T-cell (primary cell): ENCODE measurements around the gene ZNF227. TPM values are rescaled to one million over a fixed set of nuclear protein-coding genes. Genes with fewer than 3 reads are reported as not detected.

ENCODE experiments used
- ATAC-seq, 4 experiments: fragments of 200-7000 bp in 3 of 4; fragments of 150-1000 bp in 1 of 4; cut with Tn5 transposase; replicated peaks in 1 of 4; 1 replicate in 3 of 4; 2 replicates in 1 of 4; pipeline ENCODE4 v1.10.0; 2021; ENCODE audit warnings: moderate library complexity in 3 of 4, mild to moderate bottlenecking in 2 of 4, moderate number of reproducible peaks in 1 of 4
- CTCF ChIA-PET, 2 donors: fragments of 300-600 bp; sonication (Branson Sonifier 250); formaldehyde crosslinking; loops; one replicate each; lab custom pipeline; 2022; ENCODE audit warnings: antibody characterized with exemption in 2 of 2; lab: Charles Lee
- POLR2A ChIA-PET, 2 donors: fragments of 300-600 bp; sonication (Branson Sonifier 250); formaldehyde crosslinking; loops; one replicate each; lab custom pipeline; 2022; ENCODE audit warnings: antibody characterized with exemption in 2 of 2; lab: Charles Lee
- DNase-seq, 35 experiments: peaks; one replicate each; pipeline versions ENCODE4 v3.0.0 to v3.0.0-alpha.2; 2013 to 2023
- H3K27ac ChIP-seq: one replicate; pipeline ENCODE4 v1.5.1; 2013; ENCODE audit warnings: low read length
- H3K27me3 ChIP-seq, 2 experiments: replicated peaks in 1 of 2; 1 replicate in 1 of 2; 2 replicates in 1 of 2; pipeline versions ENCODE4 v1.6.1 to v1.7.0; 2013; ENCODE audit warnings: low read length in 1 of 2, mixed read lengths in 1 of 2; ENCODE audit not compliant: control insufficient read depth in 2 of 2, insufficient read depth in 2 of 2; ENCODE audit errors: extremely low read depth in 1 of 2
- H3K36me3 ChIP-seq, 2 donors: 1 replicate in 1 of 2; 2 replicates in 1 of 2; pipeline versions ENCODE4 v1.6.1 to v1.7.0; 2013; ENCODE audit warnings: low read length in 1 of 2; ENCODE audit not compliant: control insufficient read depth in 2 of 2, insufficient read depth in 1 of 2; ENCODE audit errors: extremely low read depth in 1 of 2
- H3K4me1 ChIP-seq, 2 experiments: 1 replicate in 1 of 2; 2 replicates in 1 of 2; pipeline versions ENCODE4 v1.6.1 to v1.7.0; 2013; ENCODE audit warnings: low read length in 2 of 2, mixed read lengths in 1 of 2; ENCODE audit not compliant: insufficient read depth in 2 of 2, control insufficient read depth in 1 of 2; ENCODE audit errors: extremely low read depth in 1 of 2
- H3K4me3 ChIP-seq, 2 donors: 1 replicate in 1 of 2; 2 replicates in 1 of 2; pipeline versions ENCODE4 v1.5.1 to v1.7.0; 2013; ENCODE audit warnings: mild to moderate bottlenecking in 2 of 2, low read length in 1 of 2, moderate library complexity in 1 of 2; ENCODE audit not compliant: control insufficient read depth in 1 of 2; ENCODE audit errors: extremely low read depth in 1 of 2
- H3K9me3 ChIP-seq: 2 replicates; pipeline ENCODE4 v1.7.0; 2013
- H3K27ac Mint-ChIP-seq, 2 donors: one replicate each; pipeline ENCODE4 v1.8.0; 2020 to 2021; ENCODE audit warnings: mild to moderate bottlenecking in 2 of 2, mixed read lengths in 2 of 2
- H3K27me3 Mint-ChIP-seq, 2 donors: one replicate each; pipeline ENCODE4 v1.8.0; 2021 to 2022; ENCODE audit warnings: mixed read lengths in 2 of 2
- H3K36me3 Mint-ChIP-seq: one replicate; pipeline ENCODE4 v1.8.0; 2021; ENCODE audit warnings: mixed read lengths
- H3K4me1 Mint-ChIP-seq, 3 donors: one replicate each; pipeline ENCODE4 v1.8.0; 2020 to 2022; ENCODE audit warnings: mixed read lengths in 3 of 3, mild to moderate bottlenecking in 1 of 3
- H3K4me3 Mint-ChIP-seq, 3 donors: one replicate each; pipeline ENCODE4 v1.8.0; 2020 to 2022; ENCODE audit warnings: mild to moderate bottlenecking in 3 of 3, mixed read lengths in 3 of 3, moderate library complexity in 3 of 3
- H3K9me3 Mint-ChIP-seq, 3 donors: one replicate each; pipeline ENCODE4 v1.8.0; 2020 to 2022; ENCODE audit warnings: mixed read lengths in 3 of 3
- WGBS: methylation state at CpG from one replicate; pipeline ENCODE4 v1.1.5; 2013; ENCODE audit warnings: missing lambda C conversion rate; ENCODE audit not compliant: insufficient coverage; 5-methylcytosine and 5-hydroxymethylcytosine counted together
- total RNA-seq, 35 experiments: library from RNA in 6 of 35; stranded (reverse) in 6 of 35; fragments of 120-200 nt in 1 of 35; gene quantifications; one replicate each; pipeline versions ENCODE4 v1.2.1 to v1.2.4 and lab custom pipeline; 2013 to 2026

ZNF227 gene
- total RNA-seq, 5 donors from 2014 or later (not counting 1 experiment from before 2014, with no cell fraction given) = 17.6 to 45.5 (median 43.9) TPM

DNA sequence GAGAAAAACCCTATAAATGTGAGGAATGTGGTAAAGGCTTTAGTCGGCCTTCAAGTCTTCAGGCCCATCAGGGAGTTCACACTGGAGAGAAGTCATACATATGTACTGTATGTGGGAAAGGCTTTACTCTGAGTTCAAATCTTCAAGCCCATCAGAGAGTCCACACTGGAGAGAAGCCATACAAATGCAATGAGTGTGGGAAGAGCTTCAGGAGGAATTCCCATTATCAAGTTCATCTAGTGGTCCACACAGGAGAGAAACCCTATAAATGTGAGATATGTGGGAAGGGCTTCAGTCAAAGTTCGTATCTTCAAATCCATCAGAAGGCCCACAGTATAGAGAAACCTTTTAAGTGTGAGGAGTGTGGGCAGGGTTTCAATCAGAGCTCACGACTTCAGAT lies 35.7 kb upstream of the ZNF227 start:
- no peak overlapping the region for H3K27ac ChIP-seq
- peak overlapping the region in 1 of 2 donors; percentile 5 for H3K4me3 ChIP-seq
- CTCF ChIA-PET = no interaction called here
- Mint-ChIP-seq H3K27me3 (no peaks in the 10 kb centered on the region), H3K27ac (no peak overlapping the region), H3K4me3 (no peak overlapping the region), H3K4me1 (no peaks in the 10 kb centered on the region), H3K36me3 (peaks cover 63% of the 10 kb centered on the region), H3K9me3 (peaks cover 16 to 78% (median 74%) of the 10 kb centered on the region in 3 donors)
- no CpG with 5 or more reads among the region's 3 CpGs for WGBS
- POLR2A ChIA-PET = interaction anchor here in 1 of 2 donors (0.5 kb wide), 1 partner anchor 31 kb away, joined by 3 read pairs; no protein-coding TSS in a partner anchor
- ATAC-seq (no peak), DNase-seq (no peak)
- no peaks in the 10 kb centered on the region for H3K4me1 ChIP-seq
- peaks cover 21 to 52% of the 10 kb centered on the region in 2 donors for H3K36me3 ChIP-seq
- H3K27me3 ChIP-seq = no peaks in the 10 kb centered on the region
- H3K9me3 ChIP-seq = peaks cover 48% of the 10 kb centered on the region

- ATAC-seq = no peak
- Mint-ChIP-seq H3K27ac (no peak overlapping the region), H3K9me3 (peaks cover 22 to 72% (median 70%) of the 10 kb centered on the region in 3 donors), H3K36me3 (peaks cover 27% of the 10 kb centered on the region), H3K4me3 (no peak overlapping the region), H3K4me1 (no peaks in the 10 kb centered on the region), H3K27me3 (no peaks in the 10 kb centered on the region)
- Histone ChIP-seq H3K27ac (no peak overlapping the region), H3K36me3 (peaks cover 5 to 8% of the 10 kb centered on the region in 2 donors), H3K4me3 (no peak overlapping the region), H3K9me3 (peaks cover 35% of the 10 kb centered on the region), H3K4me1 (no peaks in the 10 kb centered on the region), H3K27me3 (no peaks in the 10 kb centered on the region)
- no peak for DNase-seq
- ChIA-PET CTCF (no interaction called here), POLR2A (no interaction called here)
Observed at GRCh38 chr19:44180968-44181367, 31.4 kb upstream of the ZNF227 start.

DNA sequence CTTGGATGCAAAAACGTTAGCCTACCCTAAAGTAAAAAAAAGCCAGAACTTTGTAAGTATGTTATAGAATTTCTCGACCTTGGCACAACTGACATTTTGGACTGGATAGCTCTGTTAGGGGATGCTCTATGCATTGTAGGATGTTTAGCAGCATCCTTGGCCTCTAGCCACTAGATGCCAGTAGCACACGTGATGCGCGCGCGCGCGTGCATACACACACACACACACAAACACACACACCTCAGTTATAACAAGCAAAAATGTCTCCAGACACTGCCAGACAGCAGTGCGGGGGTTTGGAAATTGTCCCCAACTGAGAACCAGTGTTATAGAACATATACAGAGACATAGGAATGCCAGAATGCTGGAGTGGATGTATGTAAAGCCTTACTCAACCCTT lies 30.2 kb upstream of the ZNF227 start:
- WGBS = 20% methylated on average over 1 of the region's 10 CpGs
- no peaks in the 10 kb centered on the region for H3K4me1 ChIP-seq
- ChIA-PET CTCF (no interaction called here), POLR2A (no interaction called here)
- DNase-seq = no peak
- ATAC-seq = no peak
- no peaks in the 10 kb centered on the region for H3K4me1 Mint-ChIP-seq
- H3K9me3 Mint-ChIP-seq = peaks cover 14 to 70% (median 62%) of the 10 kb centered on the region in 3 donors
- peaks cover 23% of the 10 kb centered on the region for H3K36me3 Mint-ChIP-seq
- no peak overlapping the region for H3K27ac ChIP-seq
- H3K36me3 ChIP-seq = no peaks in the 10 kb centered on the region
- no peak overlapping the region for H3K4me3 Mint-ChIP-seq
- peaks cover 24% of the 10 kb centered on the region for H3K9me3 ChIP-seq
- H3K4me3 ChIP-seq = no peak overlapping the region
- H3K27ac Mint-ChIP-seq = no peak overlapping the region
- H3K27me3 Mint-ChIP-seq = no peaks in the 10 kb centered on the region
- H3K27me3 ChIP-seq = no peaks in the 10 kb centered on the region

DNA sequence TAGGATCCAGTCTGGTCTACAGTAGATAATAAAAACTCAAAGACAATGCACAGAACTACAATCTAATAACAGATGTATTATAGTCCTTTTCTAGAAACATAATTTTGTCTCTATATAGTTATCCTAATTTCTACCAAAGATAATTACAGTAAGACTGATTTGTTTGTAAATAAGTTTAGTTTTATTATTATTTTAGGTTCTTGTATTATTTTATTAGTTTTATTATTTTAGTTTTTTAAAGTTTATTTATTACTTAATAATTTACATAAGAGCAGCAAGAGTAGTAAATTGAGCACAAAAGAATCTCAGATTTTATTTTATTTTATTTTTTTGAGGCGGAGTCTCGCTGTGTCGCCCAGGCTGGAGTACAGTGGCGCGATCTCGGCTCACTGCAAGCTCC lies 22.3 kb upstream of the ZNF227 start:
- Histone ChIP-seq H3K27me3 (no peaks in the 10 kb centered on the region), H3K4me3 (no peak overlapping the region), H3K36me3 (no peaks in the 10 kb centered on the region), H3K9me3 (peaks cover 3% of the 10 kb centered on the region), H3K4me1 (no peaks in the 10 kb centered on the region), H3K27ac (no peak overlapping the region)
- ATAC-seq (no peak), DNase-seq (no peak)
- Mint-ChIP-seq H3K9me3 (peaks cover 25 to 65% (median 50%) of the 10 kb centered on the region in 3 donors), H3K4me1 (no peaks in the 10 kb centered on the region), H3K4me3 (no peak overlapping the region), H3K27ac (no peak overlapping the region), H3K36me3 (peaks cover 25% of the 10 kb centered on the region), H3K27me3 (peaks cover 0 to 2% of the 10 kb centered on the region in 2 donors)
- POLR2A ChIA-PET = no interaction called here
- no CpG with 5 or more reads among the region's 6 CpGs for WGBS
- CTCF ChIA-PET = no interaction called here

- Mint-ChIP-seq H3K4me3 (no peak overlapping the region), H3K36me3 (peaks cover 22% of the 10 kb centered on the region), H3K27ac (no peak overlapping the region), H3K4me1 (no peaks in the 10 kb centered on the region), H3K9me3 (peaks cover 25 to 66% (median 57%) of the 10 kb centered on the region in 3 donors), H3K27me3 (peaks cover 0 to 2% of the 10 kb centered on the region in 2 donors)
- Histone ChIP-seq H3K27me3 (no peaks in the 10 kb centered on the region), H3K9me3 (peaks cover 3% of the 10 kb centered on the region), H3K27ac (no peak overlapping the region), H3K4me1 (no peaks in the 10 kb centered on the region), H3K36me3 (no peaks in the 10 kb centered on the region), H3K4me3 (no peak overlapping the region)
- ATAC-seq (no peak), DNase-seq (no peak)
- ChIA-PET CTCF (no interaction called here), POLR2A (no interaction called here)
- WGBS = 95% methylated on average over 3 of the region's 5 CpGs
Observed at GRCh38 chr19:44192127-44192526, 20.2 kb upstream of the ZNF227 start.

DNA sequence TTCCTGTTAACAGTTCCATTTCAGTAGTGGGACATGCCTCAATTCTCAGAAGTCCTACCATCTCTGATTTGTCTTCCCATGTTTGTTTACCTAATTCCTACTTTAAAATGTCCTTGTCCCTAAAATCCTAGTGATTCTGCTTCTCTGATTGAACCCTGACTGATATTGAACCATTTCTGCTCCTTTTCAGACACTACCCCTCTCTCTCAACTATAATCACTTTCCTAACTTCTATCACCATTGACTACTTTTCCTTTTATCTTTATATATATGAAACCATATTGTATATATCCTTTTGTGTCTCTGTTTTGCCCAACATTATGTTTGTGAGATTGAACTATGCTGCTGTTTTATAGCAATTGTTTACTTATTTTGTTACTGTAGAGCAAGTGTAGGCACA lies 15.6 kb upstream of the ZNF227 start:
- H3K27ac Mint-ChIP-seq = no peak overlapping the region
- POLR2A ChIA-PET = no interaction called here
- H3K4me3 Mint-ChIP-seq = no peak overlapping the region
- H3K4me1 ChIP-seq = no peaks in the 10 kb centered on the region
- CTCF ChIA-PET = no interaction called here
- no peaks in the 10 kb centered on the region for H3K36me3 ChIP-seq
- no peak for DNase-seq
- no peak overlapping the region for H3K4me3 ChIP-seq
- ATAC-seq = no peak
- peaks cover 18% of the 10 kb centered on the region for H3K36me3 Mint-ChIP-seq
- peaks cover 10 to 42% (median 42%) of the 10 kb centered on the region in 3 donors for H3K9me3 Mint-ChIP-seq
- H3K27me3 ChIP-seq = peaks cover 0 to 7% of the 10 kb centered on the region in 2 experiments
- H3K9me3 ChIP-seq = no peaks in the 10 kb centered on the region
- H3K27ac ChIP-seq = no peak overlapping the region
- no peaks in the 10 kb centered on the region for H3K4me1 Mint-ChIP-seq
- peaks cover 0 to 7% of the 10 kb centered on the region in 2 donors for H3K27me3 Mint-ChIP-seq

DNA sequence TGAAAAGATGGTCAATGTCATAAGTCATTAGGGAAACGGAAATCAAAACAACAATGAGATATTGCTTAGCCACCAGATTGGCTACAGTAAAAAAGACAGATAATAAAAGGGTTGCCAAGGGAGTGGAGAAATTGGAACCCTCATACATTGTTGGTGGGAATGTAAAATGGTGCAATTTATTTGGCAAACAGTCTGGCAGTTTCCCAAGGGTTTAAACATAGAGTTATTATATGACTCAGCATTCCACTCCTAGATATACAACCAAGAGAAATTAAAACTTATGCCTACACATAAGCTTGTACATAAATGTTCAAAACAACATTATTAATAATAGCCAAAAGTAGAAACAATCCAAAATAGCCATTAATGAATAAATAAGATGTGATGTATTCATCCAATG lies 9.9 kb upstream of the ZNF227 start:
- peaks cover 8 to 24% of the 10 kb centered on the region in 2 donors for H3K27me3 Mint-ChIP-seq

More for the DNA sequence above, 9.9 kb upstream of the ZNF227 start:
- Mint-ChIP-seq H3K36me3 (peaks cover 20% of the 10 kb centered on the region), H3K4me1 (peaks cover 6% of the 10 kb centered on the region in 3 donors), H3K9me3 (peaks cover 10 to 26% (median 24%) of the 10 kb centered on the region in 3 donors), H3K27ac (no peak overlapping the region), H3K4me3 (no peak overlapping the region)
- no CpG with 5 or more reads among the region's 1 CpG for WGBS
- peaks cover 0 to 14% of the 10 kb centered on the region in 2 experiments for H3K27me3 ChIP-seq
- peaks cover 4% of the 10 kb centered on the region for H3K9me3 ChIP-seq
- no peak overlapping the region for H3K4me3 ChIP-seq
- ChIA-PET CTCF (interaction anchor here in 1 of 2 donors (0.6 kb wide), 1 partner anchor 305 kb away, joined by 3 read pairs; no protein-coding TSS in a partner anchor), POLR2A (no interaction called here)
- H3K36me3 ChIP-seq = no peaks in the 10 kb centered on the region
- no peak for ATAC-seq
- H3K4me1 ChIP-seq = peaks cover 0 to 5% of the 10 kb centered on the region in 2 experiments
- no peak for DNase-seq
- no peak overlapping the region for H3K27ac ChIP-seq
